GM12878 (cell line): ENCODE measurements around the gene PHF21B. TPM values are rescaled to one million over a fixed set of nuclear protein-coding genes. Genes with fewer than 3 reads are reported as not detected.

ENCODE experiments used
- ATAC-seq: fragments of 200-7000 bp; cut with Tn5 transposase; 3 replicates; pipeline ENCODE4 v1.9.1; 2020; ENCODE audit warnings: mild to moderate bottlenecking, moderate library complexity
- BruUV-seq: library from RNA; stranded (reverse); fragments of 400-500 nt; replicated peaks from 2 replicates; lab custom pipeline; 2021; lab: Mats Ljungman, UMichigan
- CTCF ChIA-PET: fragments of 300-600 bp; sonication (Branson Sonifier 250); formaldehyde crosslinking; extraction: SDS; loops from one replicate; lab custom pipeline; 2021; ENCODE audit warnings: inconsistent platforms; lab: Yijun Ruan, JAX
- POLR2A ChIA-PET: fragments of 350-600 bp; formaldehyde crosslinking; extraction: SDS; loops from one replicate; lab custom pipeline; 2021; ENCODE audit warnings: inconsistent platforms; lab: Charles Lee
- RAD21 ChIA-PET: fragments of 300-600 bp; sonication (Branson Sonifier 250); formaldehyde crosslinking; loops from one replicate; lab custom pipeline; 2023; ENCODE audit warnings: antibody characterized with exemption; ENCODE audit not compliant: unreplicated experiment; lab: Charles Lee
- SMC1A ChIA-PET: fragments of 300-600 bp; sonication (Branson Sonifier 250); formaldehyde crosslinking; loops from one replicate; lab custom pipeline; 2023; ENCODE audit not compliant: unreplicated experiment, uncharacterized antibody; lab: Charles Lee
- DNase-seq: peaks from one replicate; pipeline ENCODE4 v3.0.0-alpha.2; 2011; ENCODE audit warnings: low read depth, low spot score
- FAIRE-seq: peaks from 3 replicates; lab custom pipeline; 2011; peaks lifted over from hg19 to GRCh38; lab: Jason Lieb, UNC
- H2AFZ ChIP-seq: 2 replicates; pipeline ENCODE4 v1.6.0; 2011; ENCODE audit warnings: low read depth, low read length, control low read depth; ENCODE audit not compliant: control insufficient read depth
- H3K27ac ChIP-seq: 2 replicates; pipeline ENCODE4 v1.5.1; 2011; ENCODE audit warnings: control low read depth; ENCODE audit not compliant: control insufficient read depth, insufficient read depth
- H3K27me3 ChIP-seq, 2 experiments: replicated peaks in 1 of 2; 2 replicates each; pipeline versions ENCODE4 v1.6.0 to v1.6.1; 2011; ENCODE audit warnings: low read length in 1 of 2; ENCODE audit not compliant: control insufficient read depth in 2 of 2, insufficient read depth in 2 of 2
- H3K36me3 ChIP-seq, 2 experiments: 2 replicates each; pipeline ENCODE4 v1.5.1; 2011; ENCODE audit warnings: low read length in 1 of 2; ENCODE audit not compliant: control insufficient read depth in 2 of 2, insufficient read depth in 2 of 2
- H3K4me1 ChIP-seq: 2 replicates; pipeline ENCODE4 v1.6.1; 2011; ENCODE audit warnings: mild to moderate bottlenecking, low read length, moderate library complexity, mixed read lengths; ENCODE audit not compliant: control insufficient read depth, insufficient read depth
- H3K4me2 ChIP-seq: 2 replicates; pipeline ENCODE4 v1.6.0; 2011; ENCODE audit warnings: control low read depth; ENCODE audit not compliant: control insufficient read depth, insufficient read depth
- H3K4me3 ChIP-seq: fragments of 200-600 bp; sonication (generic); 2 replicates; pipeline ENCODE4 v1.5.1; 2016
- H3K79me2 ChIP-seq: 2 replicates; pipeline ENCODE4 v1.6.0; 2011; ENCODE audit warnings: low read length; ENCODE audit not compliant: control insufficient read depth, insufficient read depth
- H3K9ac ChIP-seq: 2 replicates; pipeline ENCODE4 v1.8.0; 2011; ENCODE audit warnings: low read length, control low read depth, mixed read lengths; ENCODE audit not compliant: control insufficient read depth, insufficient read depth
- H3K9me3 ChIP-seq: replicated peaks from 3 replicates; pipeline ENCODE4 v1.5.1; 2011; ENCODE audit warnings: mild to moderate bottlenecking, low read length; ENCODE audit not compliant: control insufficient read depth, insufficient read depth
- H4K20me1 ChIP-seq: 2 replicates; pipeline ENCODE4 v1.6.0; 2011; ENCODE audit not compliant: control insufficient read depth, insufficient read depth
- ZNF622 ChIP-seq: fragments of 450-650 bp; IDR thresholded peaks from 2 replicates; pipeline ENCODE4 v1.6.1; 2017; ENCODE audit warnings: mild to moderate bottlenecking, inconsistent platforms
- WGBS: methylation state at CpG from one replicate; pipeline ENCODE4 v1.1.6; 2016; ENCODE audit warnings: low lambda C conversion rate; ENCODE audit not compliant: insufficient replicate concordance, insufficient coverage; ENCODE audit errors: missing lambda C conversion rate; 5-methylcytosine and 5-hydroxymethylcytosine counted together
- in situ Hi-C: fragments of 300-500 bp; cut with MboI; formaldehyde crosslinking; loops from 9 replicates; pipeline ENCODE4 v1.14.3; 2018; ENCODE audit warnings: mixed read lengths
- intact Hi-C: fragments of 100-400 bp; cut with micrococcal nuclease; formaldehyde crosslinking; loops from one replicate; pipeline ENCODE4 v1.14.2; 2022; ENCODE audit not compliant: unreplicated experiment
- polyA plus RNA-seq, 11 experiments: library from polyadenylated mRNA; depleted of rRNA in 4 of 11; unstranded in 6 of 11; stranded (reverse) in 5 of 11; fragments of >200 nt; fragmentation: Nextera tagmentation in 4 of 11; fragmentation: Illumina TruSeq in 1 of 11; extraction: Ambion mirVana in 4 of 11; extraction: Trizol in 1 of 11; gene quantifications; 1 replicate in 1 of 11; 2 replicates in 10 of 11; pipeline versions ENCODE4 v1.2.1 to v1.2.3, GENCODE V29; 2011 to 2016; ENCODE audit warnings: inconsistent platforms in 2 of 11, missing spikeins in 2 of 11, low read depth in 1 of 11
- total RNA-seq, 4 experiments: library from RNA; depleted of rRNA in 3 of 4; stranded (reverse); fragments of >200 nt in 3 of 4; fragmentation: Illumina TruSeq in 1 of 4; extraction: Trizol in 1 of 4; gene quantifications; 2 replicates each; pipeline versions ENCODE4 v1.2.1 to v1.2.3, GENCODE V29; 2013 to 2021
- TF ChIP-seq, protein P1 (sequence below): fragments of 450-650 bp; IDR thresholded peaks from 2 replicates; pipeline ENCODE4 v1.6.1; 2017; ENCODE audit warnings: borderline replicate concordance
- TF ChIP-seq, protein P2 (sequence below): fragments of 150-350 bp; IDR thresholded peaks from 2 replicates; pipeline ENCODE4 v1.6.1; 2014; ENCODE audit warnings: mild to moderate bottlenecking, low read depth, low read length

PHF21B gene
- total and polyA plus RNA-seq, 10 of the 15 experiments (the other 5 are each of a cell fraction or from before 2014, with no cell fraction given): 0.03 to 0.35 TPM; not detected in 8

DNA sequence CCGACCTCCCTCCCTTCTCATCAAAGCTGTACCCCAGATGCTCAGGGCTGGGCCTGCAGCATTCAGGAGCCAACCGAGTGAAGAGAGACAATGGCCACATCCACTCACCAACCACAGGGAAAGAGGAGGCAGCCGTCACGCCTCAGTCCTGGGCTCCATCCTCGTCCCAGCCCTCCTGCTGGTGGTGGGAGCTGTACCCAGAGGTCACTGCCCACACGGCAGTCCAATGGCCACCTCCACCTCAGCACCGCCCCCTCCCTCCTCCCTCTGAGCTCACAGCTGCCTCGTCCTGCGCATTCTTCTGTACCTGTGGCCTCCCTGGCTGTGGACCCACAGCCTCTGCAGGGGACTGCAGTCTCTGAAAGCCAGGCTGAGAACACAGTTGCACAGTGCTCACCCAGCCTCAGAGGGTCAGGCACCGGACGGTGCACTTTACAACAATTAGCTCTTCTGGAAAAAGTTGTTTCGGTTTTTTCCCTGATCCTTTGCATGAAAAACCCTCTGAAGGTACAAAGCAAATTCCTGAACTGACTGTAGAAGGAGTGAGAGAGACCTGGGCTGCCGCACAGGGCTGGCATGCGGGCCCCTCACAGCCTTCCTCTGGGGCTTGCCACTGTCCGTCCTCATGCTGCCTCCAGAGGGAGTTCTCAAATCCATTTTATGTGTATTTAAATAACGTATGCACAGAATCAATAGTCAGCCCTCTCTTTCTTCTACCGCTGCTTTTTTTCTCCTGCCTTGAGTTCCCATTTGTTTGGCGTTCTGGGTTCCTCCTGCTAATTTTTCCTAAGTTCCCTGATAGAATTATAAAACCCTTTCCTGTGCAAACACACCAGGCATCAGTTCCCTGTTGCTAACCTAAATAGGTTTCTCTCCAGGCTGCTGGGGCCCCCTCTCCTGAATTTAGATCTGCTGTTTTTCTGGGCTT lies 52.7 kb downstream of the PHF21B start:
- CTCF ChIA-PET: interaction anchor here (1.4 kb wide), 1 partner anchor 9 kb away, joined by 3 read pairs; no protein-coding TSS in a partner anchor
- BruUV-seq: no TSS peak
- no peak for DNase-seq

More for the DNA sequence above, 52.7 kb downstream of the PHF21B start:
- Histone ChIP-seq H3K27me3 (no peaks in the 10 kb centered on the region), H3K9me3 (no peaks in the 10 kb centered on the region), H3K9ac (no peak overlapping the region), H4K20me1 (no peaks in the 10 kb centered on the region), H3K4me3 (no peak overlapping the region), H3K4me1 (peaks cover 37% of the 10 kb centered on the region), H3K27ac (no peak overlapping the region; the same call in 1 of the 2 replicates), H3K79me2 (no peaks in the 10 kb centered on the region), H3K36me3 (no peaks in the 10 kb centered on the region), H2AFZ (no peak overlapping the region), H3K4me2 (no peak overlapping the region; the same call in 1 of the 2 replicates)
- ATAC-seq (no peak), FAIRE-seq (no peak)
- POLR2A ChIA-PET: interaction anchor here (1.1 kb wide), 1 partner anchor 12 kb away, joined by 3 read pairs; no protein-coding TSS in a partner anchor
- 74% methylated on average over 14 of the region's 18 CpGs for WGBS
- SMC1A ChIA-PET: interaction anchor here (0.6 to 1.3 kb wide), 2 partner anchors 17 to 400 kb away, joined by 3 to 4 read pairs; no protein-coding TSS in a partner anchor
- RAD21 ChIA-PET: no interaction called here
- intact Hi-C loops: loop anchor here (10.0 kb wide), 1 partner anchor 132 kb away; no protein-coding TSS in a partner anchor
- TF ChIP-seq, protein P1, sequence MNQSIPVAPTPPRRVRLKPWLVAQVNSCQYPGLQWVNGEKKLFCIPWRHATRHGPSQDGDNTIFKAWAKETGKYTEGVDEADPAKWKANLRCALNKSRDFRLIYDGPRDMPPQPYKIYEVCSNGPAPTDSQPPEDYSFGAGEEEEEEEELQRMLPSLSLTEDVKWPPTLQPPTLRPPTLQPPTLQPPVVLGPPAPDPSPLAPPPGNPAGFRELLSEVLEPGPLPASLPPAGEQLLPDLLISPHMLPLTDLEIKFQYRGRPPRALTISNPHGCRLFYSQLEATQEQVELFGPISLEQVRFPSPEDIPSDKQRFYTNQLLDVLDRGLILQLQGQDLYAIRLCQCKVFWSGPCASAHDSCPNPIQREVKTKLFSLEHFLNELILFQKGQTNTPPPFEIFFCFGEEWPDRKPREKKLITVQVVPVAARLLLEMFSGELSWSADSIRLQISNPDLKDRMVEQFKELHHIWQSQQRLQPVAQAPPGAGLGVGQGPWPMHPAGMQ: no peak
- TF ChIP-seq ZNF622: no peak
- TF ChIP-seq, protein P2, sequence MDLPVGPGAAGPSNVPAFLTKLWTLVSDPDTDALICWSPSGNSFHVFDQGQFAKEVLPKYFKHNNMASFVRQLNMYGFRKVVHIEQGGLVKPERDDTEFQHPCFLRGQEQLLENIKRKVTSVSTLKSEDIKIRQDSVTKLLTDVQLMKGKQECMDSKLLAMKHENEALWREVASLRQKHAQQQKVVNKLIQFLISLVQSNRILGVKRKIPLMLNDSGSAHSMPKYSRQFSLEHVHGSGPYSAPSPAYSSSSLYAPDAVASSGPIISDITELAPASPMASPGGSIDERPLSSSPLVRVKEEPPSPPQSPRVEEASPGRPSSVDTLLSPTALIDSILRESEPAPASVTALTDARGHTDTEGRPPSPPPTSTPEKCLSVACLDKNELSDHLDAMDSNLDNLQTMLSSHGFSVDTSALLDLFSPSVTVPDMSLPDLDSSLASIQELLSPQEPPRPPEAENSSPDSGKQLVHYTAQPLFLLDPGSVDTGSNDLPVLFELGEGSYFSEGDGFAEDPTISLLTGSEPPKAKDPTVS: no peak
- in situ Hi-C loops: no loop called here
